ENCODE data around the gene BPIFA1.

Gene BPIFA1

GRCh38 chr20:33291416-33291815 lies 55.6 kb downstream of the BPIFA1 start:
- Histone ChIP-seq H3K4me1 (ENCODE audit: insufficient read depth, low read length) (no peaks in the 10 kb centered on the region), H3K9ac (ENCODE audit: low read depth, low read length) (no peak overlapping the region), H3K9me3 (ENCODE audit: control insufficient read depth, insufficient read depth, low read length) (no peaks in the 10 kb centered on the region), H3K36me3 (ENCODE audit: insufficient read depth, low read length) (no peaks in the 10 kb centered on the region)

- Histone ChIP-seq H3K9me3 (ENCODE audit: control insufficient read depth, insufficient read depth, low read length) (no peaks in the 10 kb centered on the region), H3K4me1 (ENCODE audit: insufficient read depth, low read length) (no peaks in the 10 kb centered on the region), H3K9ac (ENCODE audit: low read depth, low read length) (no peak overlapping the region), H3K36me3 (ENCODE audit: insufficient read depth, low read length) (no peaks in the 10 kb centered on the region)
Observed at GRCh38 chr20:33291830-33292355, 56.1 kb downstream of the BPIFA1 start.
